SJSA1 (cell line): ENCODE data around the gene IGFL3. TPM values are rescaled to one million over a fixed set of nuclear protein-coding genes. Genes with fewer than 3 reads are reported as not detected.

ENCODE experiments used
- DNase-seq, 2 experiments: peaks; one replicate each; pipeline ENCODE4 v3.0.0-alpha.2; 2015 to 2020; ENCODE audit warnings: low spot score in 2 of 2, low read depth in 1 of 2
- H3K27ac ChIP-seq: fragments of 250-450 bp; sonication (Bioruptor Pico); 2 replicates; pipeline ENCODE4 v1.5.1; 2020; ENCODE audit warnings: mild to moderate bottlenecking, moderate library complexity
- H3K27me3 ChIP-seq: fragments of 250-450 bp; sonication (Bioruptor Pico); replicated peaks from 2 replicates; pipeline ENCODE4 v1.5.1; 2020; ENCODE audit warnings: mild to moderate bottlenecking, moderate library complexity
- H3K36me3 ChIP-seq: fragments of 250-450 bp; sonication (Bioruptor Pico); 2 replicates; pipeline ENCODE4 v1.5.1; 2020; ENCODE audit warnings: mild to moderate bottlenecking
- H3K4me1 ChIP-seq: fragments of 250-450 bp; sonication (Bioruptor Pico); replicated peaks from 2 replicates; pipeline ENCODE4 v1.6.1; 2021; ENCODE audit warnings: mild to moderate bottlenecking
- H3K4me3 ChIP-seq: fragments of 250-450 bp; sonication (Bioruptor Pico); 2 replicates; pipeline ENCODE4 v1.5.1; 2020; ENCODE audit warnings: mild to moderate bottlenecking
- H3K9me3 ChIP-seq: fragments of 250-450 bp; sonication (Bioruptor Pico); replicated peaks from 2 replicates; pipeline ENCODE4 v1.5.1; 2020; ENCODE audit warnings: mild to moderate bottlenecking
- total RNA-seq: library from RNA; depleted of rRNA; stranded (reverse); fragments of >200 nt; shearing (Covaris generic); gene quantifications from 2 replicates; pipeline ENCODE4 v1.2.3, GENCODE V29; 2014

IGFL3 gene
- total RNA-seq, 1 experiment from 2014 or later = not detected

GRCh38 chr19:46137915-46138473, 13.5 kb upstream of the IGFL3 start:
- DNase-seq = no peak
- Histone ChIP-seq H3K27me3 (no peaks in the 10 kb centered on the region), H3K4me1 (peaks cover 21% of the 10 kb centered on the region), H3K9me3 (no peaks in the 10 kb centered on the region), H3K27ac (no peak overlapping the region), H3K36me3 (no peaks in the 10 kb centered on the region), H3K4me3 (no peak overlapping the region)

- peaks cover 33% of the 10 kb centered on the region for H3K4me1 ChIP-seq
- no peak for DNase-seq
- H3K9me3 ChIP-seq = no peaks in the 10 kb centered on the region
- H3K36me3 ChIP-seq = no peaks in the 10 kb centered on the region
- H3K4me3 ChIP-seq = no peak overlapping the region
- H3K27ac ChIP-seq = peak overlapping the region; percentile 99
- no peaks in the 10 kb centered on the region for H3K27me3 ChIP-seq
Measured at GRCh38 chr19:46134527-46134926, 10.0 kb upstream of the IGFL3 start.

- H3K27me3 ChIP-seq = no peaks in the 10 kb centered on the region
- H3K9me3 ChIP-seq = no peaks in the 10 kb centered on the region
- H3K27ac ChIP-seq = peak overlapping the region; percentile 99
- no peaks in the 10 kb centered on the region for H3K36me3 ChIP-seq
- H3K4me3 ChIP-seq = no peak overlapping the region
- H3K4me1 ChIP-seq = peaks cover 33% of the 10 kb centered on the region
- DNase-seq = peak in 1 of 2 experiments; percentile 77
Measured at GRCh38 chr19:46133777-46134241, 9.3 kb upstream of the IGFL3 start.

GRCh38 chr19:46133101-46133627, 8.7 kb upstream of the IGFL3 start:
- peak; percentile 90 to 95 for DNase-seq

GRCh38 chr19:46132508-46133100, 8.1 kb upstream of the IGFL3 start:
- no peaks in the 10 kb centered on the region for H3K36me3 ChIP-seq
- H3K9me3 ChIP-seq = no peaks in the 10 kb centered on the region
- peak overlapping the region; percentile 28 for H3K4me3 ChIP-seq
- DNase-seq = peak in 1 of 2 experiments; percentile 30
- peaks cover 33% of the 10 kb centered on the region for H3K4me1 ChIP-seq
- H3K27me3 ChIP-seq = no peaks in the 10 kb centered on the region
- H3K27ac ChIP-seq = peak overlapping the region; percentile 99

More at GRCh38 chr19:46133101-46133627, 8.7 kb upstream of the IGFL3 start:
- H3K27ac ChIP-seq = peak overlapping the region; percentile 99
- H3K9me3 ChIP-seq = no peaks in the 10 kb centered on the region
- peak overlapping the region; percentile 28 for H3K4me3 ChIP-seq
- peaks cover 33% of the 10 kb centered on the region for H3K4me1 ChIP-seq
- no peaks in the 10 kb centered on the region for H3K36me3 ChIP-seq
- H3K27me3 ChIP-seq = no peaks in the 10 kb centered on the region

- no peak for DNase-seq
- Histone ChIP-seq H3K4me1 (peaks cover 33% of the 10 kb centered on the region), H3K36me3 (no peaks in the 10 kb centered on the region), H3K27ac (no peak overlapping the region), H3K9me3 (no peaks in the 10 kb centered on the region), H3K4me3 (no peak overlapping the region), H3K27me3 (no peaks in the 10 kb centered on the region)
Measured at GRCh38 chr19:46131485-46132143, 7.1 kb upstream of the IGFL3 start.

- no peaks in the 10 kb centered on the region for H3K36me3 ChIP-seq
- H3K27ac ChIP-seq = no peak overlapping the region
- H3K9me3 ChIP-seq = no peaks in the 10 kb centered on the region
- H3K4me1 ChIP-seq = no peaks in the 10 kb centered on the region
- H3K27me3 ChIP-seq = no peaks in the 10 kb centered on the region
- no peak overlapping the region for H3K4me3 ChIP-seq
- DNase-seq = no peak
Measured at GRCh38 chr19:46126086-46126580, 1.6 kb upstream of the IGFL3 start.

- Histone ChIP-seq H3K9me3 (no peaks in the 10 kb centered on the region), H3K4me1 (no peaks in the 10 kb centered on the region), H3K36me3 (no peaks in the 10 kb centered on the region), H3K4me3 (no peak overlapping the region), H3K27me3 (no peaks in the 10 kb centered on the region), H3K27ac (no peak overlapping the region)
- no peak for DNase-seq
Measured at GRCh38 chr19:46125447-46125846, 959 bp upstream of the IGFL3 start.

- Histone ChIP-seq H3K36me3 (no peaks in the 10 kb centered on the region), H3K4me3 (no peak overlapping the region), H3K4me1 (peaks cover 10% of the 10 kb centered on the region), H3K27ac (no peak overlapping the region), H3K27me3 (no peaks in the 10 kb centered on the region), H3K9me3 (no peaks in the 10 kb centered on the region)
- DNase-seq = no peak
Measured at GRCh38 chr19:46118136-46118535, 6.4 kb downstream of the IGFL3 start.

- no peak for DNase-seq
- H3K4me3 ChIP-seq = no peak overlapping the region
Measured at GRCh38 chr19:46116121-46116520, 8.4 kb downstream of the IGFL3 start.

GRCh38 chr19:46115396-46116106, 8.9 kb downstream of the IGFL3 start:
- Histone ChIP-seq H3K36me3 (no peaks in the 10 kb centered on the region), H3K27ac (no peak overlapping the region), H3K27me3 (no peaks in the 10 kb centered on the region), H3K9me3 (no peaks in the 10 kb centered on the region), H3K4me1 (peaks cover 10% of the 10 kb centered on the region), H3K4me3 (no peak overlapping the region)
- peak in 1 of 2 experiments; percentile 21 for DNase-seq

More at GRCh38 chr19:46116121-46116520, 8.4 kb downstream of the IGFL3 start:
- Histone ChIP-seq H3K9me3 (no peaks in the 10 kb centered on the region), H3K27me3 (no peaks in the 10 kb centered on the region), H3K36me3 (no peaks in the 10 kb centered on the region), H3K27ac (no peak overlapping the region), H3K4me1 (peaks cover 10% of the 10 kb centered on the region)

GRCh38 chr19:46113726-46114125, 10.8 kb downstream of the IGFL3 start:
- Histone ChIP-seq H3K4me1 (peaks cover 10% of the 10 kb centered on the region), H3K27ac (no peak overlapping the region), H3K36me3 (no peaks in the 10 kb centered on the region), H3K27me3 (no peaks in the 10 kb centered on the region), H3K9me3 (no peaks in the 10 kb centered on the region), H3K4me3 (no peak overlapping the region)
- DNase-seq = no peak

GRCh38 chr19:46112527-46112926, 12.0 kb downstream of the IGFL3 start:
- H3K4me1 ChIP-seq = peaks cover 10% of the 10 kb centered on the region
- H3K36me3 ChIP-seq = no peaks in the 10 kb centered on the region
- DNase-seq = no peak
- no peak overlapping the region for H3K27ac ChIP-seq
- no peak overlapping the region for H3K4me3 ChIP-seq
- H3K9me3 ChIP-seq = no peaks in the 10 kb centered on the region
- H3K27me3 ChIP-seq = no peaks in the 10 kb centered on the region
